Peyer's patch (tissue), 4 donors: ENCODE data around the gene KCNQ2. TPM values are rescaled to one million over a fixed set of nuclear protein-coding genes. Genes with fewer than 3 reads are reported as not detected.

Experiments
- DNase-seq, 3 donors: peaks; one replicate each; pipeline ENCODE4 v3.0.0-alpha.2; 2017 to 2019
- H3K27ac ChIP-seq, 4 donors: fragments of 200-600 bp; sonication (generic); one replicate each; pipeline ENCODE4 v1.5.1; 2016 to 2019
- H3K27me3 ChIP-seq, 2 donors: fragments of 200-600 bp; sonication (generic); one replicate each; pipeline ENCODE4 v1.5.1; 2019
- H3K36me3 ChIP-seq, 3 donors: fragments of 200-600 bp; sonication (generic); one replicate each; pipeline ENCODE4 v1.5.1; 2016 to 2019
- H3K4me1 ChIP-seq, 4 donors: fragments of 200-600 bp; sonication (generic); one replicate each; pipeline ENCODE4 v1.5.1; 2016 to 2019
- H3K4me3 ChIP-seq, 4 donors: fragments of 200-600 bp; sonication (generic); 1 replicate in 3 of 4; 2 replicates in 1 of 4; pipeline ENCODE4 v1.5.1; 2016 to 2019; ENCODE audit warnings: mild to moderate bottlenecking in 1 of 4
- H3K9me3 ChIP-seq, 4 donors: fragments of 200-600 bp; sonication (generic); one replicate each; pipeline ENCODE4 v1.5.1; 2016 to 2019; ENCODE audit warnings: mild to moderate bottlenecking in 1 of 4
- CTCF ChIP-seq, 6 experiments: fragments of 450-650 bp in 4 of 6; fragments of 200-600 bp in 2 of 6; sonication (generic) in 1 of 6; IDR thresholded peaks; one replicate each; pipeline ENCODE4 v1.5.1; 2017 to 2019; ENCODE audit warnings: antibody characterized with exemption in 6 of 6, mild to moderate bottlenecking in 3 of 6, moderate library complexity in 1 of 6
- POLR2A ChIP-seq, 2 donors: fragments of 450-650 bp; IDR thresholded peaks; one replicate each; pipeline ENCODE4 v1.5.1; 2017; ENCODE audit warnings: antibody characterized with exemption in 2 of 2, mild to moderate bottlenecking in 2 of 2, moderate library complexity in 2 of 2
- total RNA-seq, 4 donors: library from RNA; depleted of rRNA; stranded (reverse); fragments of >200 nt; gene quantifications; one replicate each; pipeline ENCODE4 v1.1.0, GENCODE V29; 2016

Gene KCNQ2
- total RNA-seq, 4 donors from 2014 or later = not detected

- Histone ChIP-seq H3K27ac (no peak overlapping the region), H3K4me1 (peaks cover 0 to 4% (median 0%) of the 10 kb centered on the region in 4 donors), H3K9me3 (no peaks in the 10 kb centered on the region), H3K4me3 (no peak overlapping the region), H3K36me3 (no peaks in the 10 kb centered on the region), H3K27me3 (peaks cover 0 to 12% of the 10 kb centered on the region in 2 donors)
- TF ChIP-seq POLR2A (IDR thresholded peaks at IDR 0.05) = no peak
- TF ChIP-seq CTCF (IDR thresholded peaks at IDR 0.05) = no peak
- no peak for DNase-seq
Measured at GRCh38 chr20:63490416-63490815, 18.0 kb upstream of the KCNQ2 start.

GRCh38 chr20:63488315-63489251 is 16.1 kb upstream of the KCNQ2 start:
- Histone ChIP-seq H3K9me3 (no peaks in the 10 kb centered on the region), H3K36me3 (no peaks in the 10 kb centered on the region), H3K4me3 (no peak overlapping the region), H3K27me3 (peaks cover 0 to 12% of the 10 kb centered on the region in 2 donors), H3K4me1 (peaks cover 0 to 4% (median 0%) of the 10 kb centered on the region in 4 donors), H3K27ac (no peak overlapping the region)
- DNase-seq = no peak
- TF ChIP-seq POLR2A (IDR thresholded peaks at IDR 0.05) = no peak
- no peak for TF ChIP-seq CTCF (IDR thresholded peaks at IDR 0.05)

GRCh38 chr20:63487781-63488241 is 15.4 kb upstream of the KCNQ2 start:
- Histone ChIP-seq H3K36me3 (no peaks in the 10 kb centered on the region), H3K27ac (no peak overlapping the region), H3K4me1 (peaks cover 0 to 4% (median 0%) of the 10 kb centered on the region in 4 donors), H3K9me3 (no peaks in the 10 kb centered on the region), H3K27me3 (peaks cover 0 to 12% of the 10 kb centered on the region in 2 donors), H3K4me3 (no peak overlapping the region)
- no peak for TF ChIP-seq POLR2A (IDR thresholded peaks at IDR 0.05)
- TF ChIP-seq CTCF (IDR thresholded peaks at IDR 0.05) = no peak
- DNase-seq = no peak

- peaks cover 0 to 4% (median 0%) of the 10 kb centered on the region in 4 donors for H3K4me1 ChIP-seq
- peaks cover 0 to 12% of the 10 kb centered on the region in 2 donors for H3K27me3 ChIP-seq
Measured at GRCh38 chr20:63487116-63487764, 14.8 kb upstream of the KCNQ2 start.

More at GRCh38 chr20:63487116-63487764, 14.8 kb upstream of the KCNQ2 start:
- H3K36me3 ChIP-seq = no peaks in the 10 kb centered on the region
- no peaks in the 10 kb centered on the region for H3K9me3 ChIP-seq
- H3K4me3 ChIP-seq = no peak overlapping the region
- TF ChIP-seq CTCF (IDR thresholded peaks at IDR 0.05) = no peak
- no peak for TF ChIP-seq POLR2A (IDR thresholded peaks at IDR 0.05)
- no peak for DNase-seq
- no peak overlapping the region for H3K27ac ChIP-seq
